ENCODE data around the gene CDV3.

Gene CDV3

DNA sequence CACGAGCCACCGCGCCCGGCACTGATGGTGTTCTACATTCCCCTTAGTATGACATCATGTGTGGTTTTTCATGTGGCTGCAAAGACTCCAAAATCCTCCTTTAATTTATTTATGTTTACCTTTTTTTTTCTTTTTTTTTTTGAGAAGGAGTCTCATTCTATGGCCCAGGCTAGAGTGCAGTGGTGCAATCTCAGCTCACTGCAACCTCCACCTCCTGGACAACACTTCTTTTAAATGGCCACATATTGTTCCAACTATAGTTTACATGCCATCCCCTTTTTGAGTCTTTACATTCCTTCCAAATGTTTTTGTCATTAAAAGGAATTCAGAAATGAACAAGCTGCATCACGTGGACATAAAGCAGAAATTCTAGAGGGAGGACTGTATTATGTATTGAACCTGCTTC lies 10.3 kb upstream of the CDV3 start:
- no peaks in the 10 kb centered on the region for H3K79me2 ChIP-seq (ENCODE audit: insufficient read depth, low read length)
- no peaks in the 10 kb centered on the region for H4K20me1 ChIP-seq (ENCODE audit: insufficient read depth, low read length)
- ATAC-seq (ENCODE audit: insufficient read depth, low read depth): no peak
- no peak for DNase-seq
- H3K4me2 ChIP-seq (ENCODE audit: insufficient read depth, low read length): no peak overlapping the region
- no peak overlapping the region for H2AFZ ChIP-seq (ENCODE audit: low read depth, low read length)
- no peaks in the 10 kb centered on the region for H3K27me3 ChIP-seq (ENCODE audit: insufficient read depth, low read length, poor library complexity)
- no peaks in the 10 kb centered on the region for H3K9me3 ChIP-seq (ENCODE audit: insufficient read depth, low read length, severe bottlenecking)
- H3K9ac ChIP-seq (ENCODE audit: low read depth, low read length): no peak overlapping the region
- no peak overlapping the region for H3K4me3 ChIP-seq (ENCODE audit: low read depth in 1 of 2, low read length in 2 of 2)
- no peaks in the 10 kb centered on the region for H3K36me3 ChIP-seq (ENCODE audit: insufficient read depth, low read length)
- H3K27ac ChIP-seq (ENCODE audit: low read length): no peak overlapping the region
- H3K4me1 ChIP-seq (ENCODE audit: insufficient read depth, low read length): no peaks in the 10 kb centered on the region
- TF ChIP-seq EZH2 (IDR thresholded peaks at IDR 0.05; ENCODE audit: borderline replicate concordance, low read depth, low read length, severe bottlenecking): no peak
- TF ChIP-seq, protein P1, sequence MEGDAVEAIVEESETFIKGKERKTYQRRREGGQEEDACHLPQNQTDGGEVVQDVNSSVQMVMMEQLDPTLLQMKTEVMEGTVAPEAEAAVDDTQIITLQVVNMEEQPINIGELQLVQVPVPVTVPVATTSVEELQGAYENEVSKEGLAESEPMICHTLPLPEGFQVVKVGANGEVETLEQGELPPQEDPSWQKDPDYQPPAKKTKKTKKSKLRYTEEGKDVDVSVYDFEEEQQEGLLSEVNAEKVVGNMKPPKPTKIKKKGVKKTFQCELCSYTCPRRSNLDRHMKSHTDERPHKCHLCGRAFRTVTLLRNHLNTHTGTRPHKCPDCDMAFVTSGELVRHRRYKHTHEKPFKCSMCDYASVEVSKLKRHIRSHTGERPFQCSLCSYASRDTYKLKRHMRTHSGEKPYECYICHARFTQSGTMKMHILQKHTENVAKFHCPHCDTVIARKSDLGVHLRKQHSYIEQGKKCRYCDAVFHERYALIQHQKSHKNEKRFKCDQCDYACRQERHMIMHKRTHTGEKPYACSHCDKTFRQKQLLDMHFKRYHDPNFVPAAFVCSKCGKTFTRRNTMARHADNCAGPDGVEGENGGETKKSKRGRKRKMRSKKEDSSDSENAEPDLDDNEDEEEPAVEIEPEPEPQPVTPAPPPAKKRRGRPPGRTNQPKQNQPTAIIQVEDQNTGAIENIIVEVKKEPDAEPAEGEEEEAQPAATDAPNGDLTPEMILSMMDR (IDR thresholded peaks at IDR 0.05; ENCODE audit: borderline replicate concordance, extremely low read depth, low read length, poor library complexity, severe bottlenecking): no peak

DNA sequence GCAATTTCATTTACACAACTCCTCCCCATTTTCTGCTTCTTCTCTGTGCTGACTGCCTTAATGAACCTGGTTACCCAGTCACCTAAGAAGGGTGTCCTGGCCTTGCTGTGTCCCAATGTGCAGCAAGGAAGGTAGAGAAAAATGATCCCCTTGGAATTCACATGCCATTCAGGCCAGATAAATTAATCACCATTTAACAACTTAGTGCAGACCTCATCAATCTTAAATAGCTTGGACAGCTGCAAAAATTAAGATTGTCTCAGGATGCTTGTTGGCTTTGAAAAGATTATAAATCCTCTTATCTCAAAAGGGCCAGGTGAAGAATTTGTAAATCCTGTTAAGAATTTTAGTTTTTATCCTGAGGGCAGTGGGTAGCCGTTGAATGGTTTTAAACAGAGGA lies 9.7 kb upstream of the CDV3 start:
- no peaks in the 10 kb centered on the region for H3K79me2 ChIP-seq (ENCODE audit: insufficient read depth, low read length)
- H3K4me1 ChIP-seq (ENCODE audit: insufficient read depth, low read length): no peaks in the 10 kb centered on the region
- H4K20me1 ChIP-seq (ENCODE audit: insufficient read depth, low read length): no peaks in the 10 kb centered on the region
- H3K4me3 ChIP-seq (ENCODE audit: low read depth in 1 of 2, low read length in 2 of 2): no peak overlapping the region
- no peak for DNase-seq
- no peak overlapping the region for H3K9ac ChIP-seq (ENCODE audit: low read depth, low read length)
- H3K27me3 ChIP-seq (ENCODE audit: insufficient read depth, low read length, poor library complexity): no peaks in the 10 kb centered on the region
- H3K27ac ChIP-seq (ENCODE audit: low read length): no peak overlapping the region
- H3K4me2 ChIP-seq (ENCODE audit: insufficient read depth, low read length): no peak overlapping the region
- H3K9me3 ChIP-seq (ENCODE audit: insufficient read depth, low read length, severe bottlenecking): no peaks in the 10 kb centered on the region
- no peak for ATAC-seq (ENCODE audit: insufficient read depth, low read depth)
- H2AFZ ChIP-seq (ENCODE audit: low read depth, low read length): no peak overlapping the region
- no peaks in the 10 kb centered on the region for H3K36me3 ChIP-seq (ENCODE audit: insufficient read depth, low read length)
- TF ChIP-seq EZH2 (IDR thresholded peaks at IDR 0.05; ENCODE audit: borderline replicate concordance, low read depth, low read length, severe bottlenecking): no peak
- TF ChIP-seq, protein P1 (IDR thresholded peaks at IDR 0.05; ENCODE audit: borderline replicate concordance, extremely low read depth, low read length, poor library complexity, severe bottlenecking): no peak

DNA sequence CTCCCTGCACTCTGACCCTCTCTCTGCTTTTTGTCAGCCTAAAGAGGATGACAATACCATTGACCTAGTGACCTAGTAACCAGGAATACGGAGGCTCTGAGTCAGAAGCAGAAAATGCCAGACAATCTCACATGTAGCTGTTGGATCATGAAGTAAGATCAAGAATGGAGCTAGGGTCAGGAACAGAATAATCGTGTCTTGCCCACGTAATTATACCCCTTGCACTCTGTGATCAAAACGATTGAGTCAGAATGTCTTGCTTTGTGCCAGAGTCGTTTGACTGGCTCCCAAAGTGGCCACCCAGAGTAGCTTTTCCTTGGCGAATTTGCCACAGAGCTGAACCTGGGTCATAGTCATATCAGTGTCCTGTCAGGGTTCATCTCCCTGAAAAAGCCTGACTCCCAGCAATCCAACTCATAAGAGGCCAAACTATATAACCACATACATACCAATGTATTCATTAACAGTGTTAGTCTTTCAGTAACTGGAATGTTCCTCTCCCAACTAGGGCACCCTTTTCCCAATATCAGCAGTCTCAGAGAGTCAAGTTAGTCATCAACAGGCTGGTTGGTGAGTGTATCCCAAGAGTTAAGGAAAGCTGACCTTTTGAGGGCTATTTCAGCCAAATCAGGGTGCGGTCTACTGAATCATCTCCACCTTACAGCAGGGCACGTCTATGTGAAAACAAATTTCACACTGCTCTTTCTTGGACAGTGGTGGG lies 5.0 kb upstream of the CDV3 start:
- TF ChIP-seq, protein P1 (IDR thresholded peaks at IDR 0.05; ENCODE audit: borderline replicate concordance, extremely low read depth, low read length, poor library complexity, severe bottlenecking): no peak
- TF ChIP-seq EZH2 (IDR thresholded peaks at IDR 0.05; ENCODE audit: borderline replicate concordance, low read depth, low read length, severe bottlenecking): no peak
- H3K4me3 ChIP-seq (ENCODE audit: low read depth in 1 of 2, low read length in 2 of 2): no peak overlapping the region
- H3K79me2 ChIP-seq (ENCODE audit: insufficient read depth, low read length): no peaks in the 10 kb centered on the region
- no peaks in the 10 kb centered on the region for H3K27me3 ChIP-seq (ENCODE audit: insufficient read depth, low read length, poor library complexity)
- H3K9ac ChIP-seq (ENCODE audit: low read depth, low read length): no peak overlapping the region
- H3K9me3 ChIP-seq (ENCODE audit: insufficient read depth, low read length, severe bottlenecking): no peaks in the 10 kb centered on the region
- no peaks in the 10 kb centered on the region for H4K20me1 ChIP-seq (ENCODE audit: insufficient read depth, low read length)
- H2AFZ ChIP-seq (ENCODE audit: low read depth, low read length): no peak overlapping the region
- H3K4me1 ChIP-seq (ENCODE audit: insufficient read depth, low read length): peaks cover 13% of the 10 kb centered on the region
- no peak overlapping the region for H3K27ac ChIP-seq (ENCODE audit: low read length)
- H3K36me3 ChIP-seq (ENCODE audit: insufficient read depth, low read length): no peaks in the 10 kb centered on the region
- ATAC-seq (ENCODE audit: insufficient read depth, low read depth) (no peak), DNase-seq (no peak)
- H3K4me2 ChIP-seq (ENCODE audit: insufficient read depth, low read length): no peak overlapping the region
